ENCODE measurements around the gene RABGEF1. TPM values are rescaled to one million over a fixed set of nuclear protein-coding genes. Genes with fewer than 3 reads are reported as not detected.
"Not testable (repeated sequence)": the region's sequence is repeated elsewhere in the genome, so short reads cannot be mapped to it uniquely, and the experiment has no call there.

The RABGEF1 gene
- total RNA-seq, 4 donors from 2014 or later, result 34.3 to 45.4 (median 37.1) TPM

DNA sequence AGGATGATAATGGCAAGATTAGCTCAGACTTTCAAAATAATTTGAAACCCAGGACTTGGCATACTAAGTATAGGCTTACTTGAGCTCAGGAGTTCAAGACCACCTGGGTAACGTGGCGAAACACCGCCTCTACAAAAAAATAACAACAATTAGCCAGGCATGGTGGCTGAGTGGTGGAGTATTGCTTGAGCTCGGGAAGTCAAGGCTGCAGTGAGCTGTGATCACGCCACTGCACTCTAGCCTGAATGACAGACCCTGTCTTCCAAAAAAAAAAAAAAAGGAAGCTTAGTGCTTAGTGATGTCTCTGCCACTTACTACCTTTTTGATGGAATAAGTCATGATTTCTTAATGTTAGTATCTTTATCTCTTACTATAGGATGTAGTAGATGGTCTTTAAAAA, 25.5 kb downstream of the RABGEF1 start:
- intact Hi-C loops (cut with DNase I), result no loop called here
- Histone ChIP-seq H3K36me3 (peaks cover 0 to 6% (median 0%) of the 10 kb centered on the region in 4 donors), H3K4me1 (peaks cover 10 to 28% (median 22%) of the 10 kb centered on the region in 4 donors), H3K27ac (replicated peaks in 1 of 4) (no peak overlapping the region), H3K4me3 (no peak overlapping the region), H3K27me3 (no peaks in the 10 kb centered on the region), H3K9me3 (no peaks in the 10 kb centered on the region)
- TF ChIP-seq POLR2AphosphoS5 (IDR thresholded peaks at IDR 0.05), result no peak
- TF ChIP-seq POLR2A (IDR thresholded peaks at IDR 0.05; ENCODE audit: low read depth), result no peak
- TF ChIP-seq EP300 (IDR thresholded peaks at IDR 0.05), result no peak
- TF ChIP-seq, protein P1, sequence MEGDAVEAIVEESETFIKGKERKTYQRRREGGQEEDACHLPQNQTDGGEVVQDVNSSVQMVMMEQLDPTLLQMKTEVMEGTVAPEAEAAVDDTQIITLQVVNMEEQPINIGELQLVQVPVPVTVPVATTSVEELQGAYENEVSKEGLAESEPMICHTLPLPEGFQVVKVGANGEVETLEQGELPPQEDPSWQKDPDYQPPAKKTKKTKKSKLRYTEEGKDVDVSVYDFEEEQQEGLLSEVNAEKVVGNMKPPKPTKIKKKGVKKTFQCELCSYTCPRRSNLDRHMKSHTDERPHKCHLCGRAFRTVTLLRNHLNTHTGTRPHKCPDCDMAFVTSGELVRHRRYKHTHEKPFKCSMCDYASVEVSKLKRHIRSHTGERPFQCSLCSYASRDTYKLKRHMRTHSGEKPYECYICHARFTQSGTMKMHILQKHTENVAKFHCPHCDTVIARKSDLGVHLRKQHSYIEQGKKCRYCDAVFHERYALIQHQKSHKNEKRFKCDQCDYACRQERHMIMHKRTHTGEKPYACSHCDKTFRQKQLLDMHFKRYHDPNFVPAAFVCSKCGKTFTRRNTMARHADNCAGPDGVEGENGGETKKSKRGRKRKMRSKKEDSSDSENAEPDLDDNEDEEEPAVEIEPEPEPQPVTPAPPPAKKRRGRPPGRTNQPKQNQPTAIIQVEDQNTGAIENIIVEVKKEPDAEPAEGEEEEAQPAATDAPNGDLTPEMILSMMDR (IDR thresholded peaks at IDR 0.05), result no peak
- WGBS, result 91% methylated on average over 5 of the region's 5 CpGs
- DNase-seq (ENCODE audit: extremely low spot score), result no peak

DNA sequence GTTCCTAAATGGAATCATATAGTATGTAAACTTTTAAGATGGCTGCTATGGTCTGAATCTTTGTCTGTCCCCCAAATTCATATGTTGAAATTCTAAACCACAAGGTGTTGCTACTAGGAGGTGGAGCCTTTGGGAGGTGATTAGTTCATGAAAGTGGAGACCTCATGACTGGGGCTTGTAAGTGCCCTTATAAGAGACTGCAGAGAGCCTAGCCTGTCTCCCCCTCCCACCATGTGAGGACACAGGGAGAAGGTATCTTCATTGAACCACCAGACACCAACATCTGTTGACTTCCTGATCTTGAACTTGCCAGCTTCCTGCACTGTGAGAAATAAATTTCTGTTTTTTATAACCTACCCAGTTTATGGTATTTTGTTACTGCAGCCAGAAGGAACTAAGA, 27.0 kb downstream of the RABGEF1 start:
- intact Hi-C loops (cut with DNase I); H3K4me3 ChIP-seq; H3K9me3 ChIP-seq: not testable (repeated sequence)

DNA sequence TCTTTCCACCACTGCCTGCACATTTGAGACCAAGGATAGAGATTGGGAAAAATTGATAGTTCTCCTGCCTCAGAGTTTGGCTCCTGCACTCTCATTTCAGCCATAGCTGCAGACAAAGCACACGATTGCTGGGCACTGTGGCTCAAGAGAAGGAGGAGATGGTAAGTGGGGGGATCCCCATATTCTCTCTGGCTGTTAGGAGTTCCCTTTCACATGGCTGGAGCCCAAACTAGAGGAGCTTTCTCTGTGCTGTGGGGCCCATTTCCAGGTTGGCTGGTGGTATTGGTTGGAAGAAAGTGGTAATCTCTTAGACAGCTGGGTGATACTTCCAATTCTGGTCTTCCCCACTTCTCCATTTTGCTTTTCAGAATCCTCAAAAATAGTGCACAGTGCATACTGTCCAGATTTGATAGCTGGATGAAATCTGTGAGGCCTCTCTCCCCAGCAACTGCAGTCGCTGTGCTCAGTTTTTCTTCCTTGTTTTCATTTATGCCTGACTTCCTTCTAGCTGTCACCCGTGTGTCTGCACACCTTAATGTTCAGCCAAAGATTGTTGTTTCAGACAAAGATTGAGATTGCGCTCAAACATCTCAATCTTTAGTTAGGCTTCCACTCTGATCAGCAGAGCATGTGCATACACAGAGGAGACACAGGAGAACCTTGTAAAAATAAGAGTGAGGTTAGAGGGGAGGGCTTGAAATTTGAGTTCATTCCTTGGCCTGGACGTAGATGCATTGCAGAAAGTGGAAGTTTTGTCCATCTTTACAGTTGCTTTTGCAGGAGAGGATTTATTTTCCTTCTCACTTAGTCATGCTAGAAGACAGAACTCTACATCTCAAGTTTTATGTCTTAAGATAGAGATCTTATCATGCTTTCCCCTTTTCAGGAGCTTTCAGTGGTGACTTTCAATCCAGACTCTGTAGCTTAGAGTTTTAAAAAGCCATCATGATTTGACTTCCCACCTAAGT, 28.6 kb downstream of the RABGEF1 start:
- Histone ChIP-seq H3K4me1 (peaks cover 10 to 28% (median 22%) of the 10 kb centered on the region in 4 donors), H3K27ac (replicated peaks in 1 of 4) (no peak overlapping the region), H3K27me3 (no peaks in the 10 kb centered on the region), H3K36me3 (peaks cover under 1 to 16% (median 12%) of the 10 kb centered on the region in 4 donors), H3K9me3 (no peaks in the 10 kb centered on the region), H3K4me3 (no peak overlapping the region)
- intact Hi-C loops (cut with DNase I), result no loop called here
- 63% methylated on average over 4 of the region's 5 CpGs for WGBS
- TF ChIP-seq POLR2A (IDR thresholded peaks at IDR 0.05; ENCODE audit: low read depth) (no peak), POLR2AphosphoS5 (IDR thresholded peaks at IDR 0.05) (no peak), EP300 (IDR thresholded peaks at IDR 0.05) (no peak)
- TF ChIP-seq, protein P1 (IDR thresholded peaks at IDR 0.05), result no peak
- DNase-seq (ENCODE audit: extremely low spot score), result no peak

More for the DNA sequence above, 27.0 kb downstream of the RABGEF1 start:
- not testable (repeated sequence) for H3K27ac ChIP-seq (replicated peaks in 1 of 4); DNase-seq (ENCODE audit: extremely low spot score); H3K27me3 ChIP-seq; H3K36me3 ChIP-seq
- peaks cover 10 to 28% (median 22%) of the 10 kb centered on the region in 4 donors for H3K4me1 ChIP-seq

DNA sequence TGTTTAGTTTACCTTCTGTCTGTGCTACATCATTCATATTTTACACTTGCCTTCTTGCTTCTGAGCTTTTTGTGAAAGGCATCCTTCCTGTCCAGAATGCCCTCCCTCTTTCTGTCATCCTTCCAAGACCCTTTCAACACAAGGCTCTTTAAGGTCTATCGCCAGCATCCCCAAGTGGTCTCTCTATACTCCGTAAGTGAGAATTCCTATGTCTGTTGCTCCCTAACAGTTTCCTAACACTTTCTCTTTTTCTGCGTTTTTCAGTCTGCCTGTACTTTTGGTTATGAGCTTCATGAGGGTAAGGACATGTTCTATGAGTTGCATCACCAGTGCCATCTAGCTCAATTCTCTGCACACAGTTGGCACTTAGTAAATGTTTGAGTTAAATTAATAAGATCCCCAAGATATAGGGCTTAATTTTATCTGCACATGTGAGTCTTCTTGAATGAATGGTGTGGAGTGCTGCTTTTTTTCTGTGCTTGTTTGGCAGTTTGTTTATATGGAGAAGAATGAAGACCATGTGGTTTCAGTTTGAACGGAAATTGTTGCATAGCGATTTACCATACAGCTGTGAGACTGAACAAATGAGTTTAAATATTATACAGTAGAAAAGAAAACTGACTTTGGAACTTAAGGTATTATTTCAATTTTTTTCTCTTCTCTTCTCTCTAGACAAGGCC, 29.4 kb downstream of the RABGEF1 start:
- DNase-seq (ENCODE audit: extremely low spot score), result no peak
- Histone ChIP-seq H3K27ac (replicated peaks in 1 of 4) (peak overlapping the region in 2 of 4 donors; percentile 44 to 50), H3K27me3 (no peaks in the 10 kb centered on the region), H3K4me1 (peaks cover 10 to 28% (median 22%) of the 10 kb centered on the region in 4 donors), H3K9me3 (no peaks in the 10 kb centered on the region), H3K4me3 (no peak overlapping the region), H3K36me3 (peaks cover 5 to 25% (median 18%) of the 10 kb centered on the region in 4 donors)
- intact Hi-C loops (cut with DNase I), result no loop called here
- no peak for TF ChIP-seq POLR2AphosphoS5 (IDR thresholded peaks at IDR 0.05)
- WGBS, result 50% methylated on average over 5 of the region's 5 CpGs

DNA sequence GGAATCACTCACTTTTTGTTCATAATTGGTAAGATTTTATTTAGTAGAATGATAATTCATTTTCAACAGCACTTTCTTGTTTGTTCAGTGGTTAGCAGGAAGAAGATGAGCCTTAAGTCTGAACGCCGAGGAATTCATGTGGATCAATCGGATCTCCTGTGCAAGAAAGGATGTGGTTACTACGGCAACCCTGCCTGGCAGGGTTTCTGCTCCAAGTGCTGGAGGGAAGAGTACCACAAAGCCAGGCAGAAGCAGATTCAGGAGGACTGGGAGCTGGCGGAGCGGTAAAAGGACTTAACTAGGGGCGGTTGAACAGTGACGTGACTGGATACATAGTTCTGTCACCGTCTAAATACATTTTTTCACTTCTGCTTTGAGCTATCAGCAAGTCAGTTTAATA, 31.3 kb downstream of the RABGEF1 start:
- H3K9me3 ChIP-seq, result no peaks in the 10 kb centered on the region
- H3K4me1 ChIP-seq, result peaks cover 2 to 24% (median 19%) of the 10 kb centered on the region in 4 donors
- no peaks in the 10 kb centered on the region for H3K27me3 ChIP-seq
- H3K27ac ChIP-seq (replicated peaks in 1 of 4), result no peak overlapping the region
- no peak for DNase-seq (ENCODE audit: extremely low spot score)
- TF ChIP-seq EP300 (IDR thresholded peaks at IDR 0.05) (no peak), POLR2AphosphoS5 (IDR thresholded peaks at IDR 0.05) (no peak)
- TF ChIP-seq, protein P1 (IDR thresholded peaks at IDR 0.05), result no peak
- H3K36me3 ChIP-seq, result peaks cover 5 to 43% (median 36%) of the 10 kb centered on the region in 4 donors
- WGBS, result 92% methylated on average over 9 of the region's 9 CpGs
- intact Hi-C loops (cut with DNase I), result no loop called here
- no peak overlapping the region for H3K4me3 ChIP-seq

DNA sequence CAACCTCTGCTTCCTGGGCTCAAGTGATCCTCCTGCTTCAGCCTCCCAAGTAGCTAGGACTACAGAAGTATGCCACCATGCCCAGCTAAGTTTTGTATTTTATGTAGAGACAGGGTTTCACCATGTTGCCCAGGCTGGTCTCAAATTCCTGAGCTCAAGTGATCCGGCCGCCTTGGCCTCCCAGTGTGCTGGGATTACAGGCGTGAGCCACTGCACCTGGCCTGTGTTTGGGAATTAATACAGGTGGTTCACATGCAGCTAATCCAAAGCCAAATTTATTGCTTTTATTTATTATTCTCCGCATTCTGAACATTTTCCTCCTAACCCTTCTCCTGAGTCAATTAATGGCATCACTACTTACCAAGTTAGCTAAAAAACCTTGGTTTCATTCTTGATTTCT, 33.2 kb downstream of the RABGEF1 start:
- WGBS, result 95% methylated on average over 4 of the region's 4 CpGs
- DNase-seq (ENCODE audit: extremely low spot score); H3K9me3 ChIP-seq; intact Hi-C loops (cut with DNase I); H3K27me3 ChIP-seq; H3K27ac ChIP-seq (replicated peaks in 1 of 4); H3K4me3 ChIP-seq: not testable (repeated sequence)
- H3K36me3 ChIP-seq, result peaks cover 6 to 62% (median 45%) of the 10 kb centered on the region in 4 donors
- H3K4me1 ChIP-seq, result peaks cover 2 to 19% (median 18%) of the 10 kb centered on the region in 4 donors

DNA sequence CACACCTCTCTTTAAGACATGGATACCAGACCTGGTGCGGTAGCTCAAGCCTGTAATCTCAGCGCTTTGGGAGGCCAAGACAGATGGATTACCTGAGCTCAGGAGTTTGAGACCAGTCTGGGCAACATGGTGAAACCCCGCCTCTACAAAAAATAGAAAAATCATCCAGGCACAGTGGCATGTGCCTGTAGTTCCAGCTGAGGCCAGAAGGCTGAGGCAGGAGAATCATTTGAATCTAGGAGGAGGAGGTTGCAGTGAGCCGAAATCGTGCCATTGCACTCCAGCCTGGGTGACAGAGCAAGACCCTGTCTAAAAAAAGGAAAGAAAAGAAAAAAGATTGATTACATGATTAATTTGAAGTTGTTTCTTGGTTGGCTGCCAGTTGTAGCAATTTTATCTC, 35.9 kb downstream of the RABGEF1 start:
- H3K27me3 ChIP-seq; DNase-seq (ENCODE audit: extremely low spot score); H3K9me3 ChIP-seq; H3K4me1 ChIP-seq; H3K27ac ChIP-seq (replicated peaks in 1 of 4); H3K4me3 ChIP-seq; intact Hi-C loops (cut with DNase I): not testable (repeated sequence)
- 97% methylated on average over 5 of the region's 5 CpGs for WGBS
- H3K36me3 ChIP-seq, result peaks cover 11 to 85% (median 51%) of the 10 kb centered on the region in 4 donors
